NCI-H226 (cell line): ENCODE measurements around the gene IMMP2L.
"Not testable (repeated sequence)": the region's sequence is repeated elsewhere in the genome, so short reads cannot be mapped to it uniquely, and the experiment has no call there.

ENCODE experiments used
- DNase-seq: peaks from one replicate; pipeline ENCODE4 v3.0.0-alpha.2; 2015

IMMP2L gene

DNA sequence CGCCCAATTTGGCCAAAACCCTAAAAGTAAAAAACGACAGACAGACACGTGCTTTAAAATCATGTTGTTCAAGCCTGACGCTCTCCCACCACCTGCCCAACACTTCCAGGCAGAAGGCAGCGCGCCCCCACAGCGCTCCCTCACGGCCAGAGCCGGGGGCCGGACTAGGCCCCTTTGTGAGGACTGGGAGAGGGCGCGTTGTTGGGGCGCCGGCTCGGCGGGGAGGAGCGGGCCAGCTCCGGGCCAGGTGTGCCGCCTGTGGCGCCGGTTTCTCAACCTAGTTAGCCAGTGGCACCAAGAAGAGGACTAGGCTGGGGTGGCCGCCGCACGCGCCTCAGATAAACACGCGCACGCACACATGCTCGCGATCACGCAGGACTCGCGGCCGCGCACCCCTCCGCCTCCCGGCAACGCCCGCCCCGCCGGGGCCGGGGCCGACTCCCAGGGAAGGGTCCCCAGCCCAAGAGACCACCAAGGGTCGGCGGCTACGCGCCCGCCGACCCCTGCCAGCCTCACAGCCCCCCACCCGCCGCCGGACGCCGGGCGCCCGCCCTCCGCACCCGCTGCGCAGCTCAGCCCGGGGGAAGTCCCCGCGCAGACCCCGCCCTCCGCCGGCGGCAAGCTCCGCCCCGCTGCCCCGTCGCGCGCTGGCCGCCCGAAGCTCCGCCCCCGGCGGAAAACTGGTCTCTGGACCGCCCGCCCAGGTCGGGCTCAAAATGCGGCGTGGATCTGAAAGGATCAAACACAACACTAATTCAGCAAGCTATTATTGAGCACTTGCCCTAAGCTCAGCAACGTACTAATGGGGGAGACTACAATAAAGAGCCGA lies at the start of gene IMMP2L:
Gene IMMP2L (minus strand): TSS at position 589 of the 829 bp plus-strand sequence.
- DNase-seq = peak; percentile 70

DNA sequence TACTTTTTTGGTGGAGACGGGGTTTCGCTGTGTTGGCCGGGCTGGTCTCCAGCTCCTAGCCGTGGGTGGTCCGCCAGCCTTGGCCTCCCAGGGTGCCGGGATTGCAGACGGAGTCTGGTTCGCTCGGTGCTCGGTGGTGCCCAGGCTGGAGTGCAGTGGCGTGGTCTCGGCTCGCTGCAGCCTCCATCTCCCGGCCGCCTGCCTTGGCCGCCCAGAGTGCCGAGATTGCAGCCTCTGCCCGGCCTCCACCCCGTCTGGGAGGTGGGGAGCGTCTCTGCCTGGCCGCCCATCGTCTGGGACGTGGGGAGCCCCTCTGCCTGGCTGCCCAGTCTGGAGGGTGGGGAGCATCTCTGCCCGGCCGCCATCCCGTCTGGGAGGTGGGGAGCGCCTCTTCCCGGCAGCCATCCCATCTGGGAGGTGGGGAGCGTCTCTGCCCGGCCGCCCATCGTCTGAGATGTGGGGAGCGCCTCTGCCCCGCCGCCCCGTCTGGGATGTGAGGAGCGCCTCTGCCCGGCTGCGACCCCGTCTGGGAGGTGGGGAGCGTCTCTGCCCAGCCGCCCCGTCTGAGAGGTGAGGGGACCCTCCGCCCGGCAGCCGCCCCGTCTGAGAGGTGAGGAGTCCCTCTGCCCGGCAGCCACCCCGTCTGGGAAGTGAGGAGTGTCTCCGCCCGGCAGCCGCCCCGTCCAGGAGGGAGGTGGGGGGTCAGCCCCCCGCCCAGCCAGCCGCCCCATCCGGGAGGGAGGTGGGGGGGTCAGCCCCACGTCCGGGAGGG lies 47.4 kb upstream of the IMMP2L start:
- not testable (repeated sequence) for DNase-seq

DNA sequence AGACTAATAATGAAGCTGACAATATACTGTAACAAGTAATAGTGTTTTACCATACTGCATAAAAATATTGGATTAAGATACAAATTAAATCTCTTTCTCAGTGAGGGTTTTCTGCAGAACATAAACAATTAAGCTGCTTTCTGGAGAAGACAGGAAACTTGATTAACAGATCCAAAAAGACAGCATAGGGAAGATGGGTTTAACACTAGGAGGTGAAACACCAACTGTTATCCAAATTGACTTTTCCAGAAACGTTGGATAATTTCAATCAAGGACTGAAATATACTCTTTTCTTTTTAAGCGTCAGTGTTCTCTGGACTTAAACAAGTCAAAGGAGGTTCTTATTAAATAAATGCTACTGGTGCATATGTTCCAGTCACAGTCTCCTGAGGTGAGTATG lies 45.3 kb upstream of the IMMP2L start:
- DNase-seq = no peak

DNA sequence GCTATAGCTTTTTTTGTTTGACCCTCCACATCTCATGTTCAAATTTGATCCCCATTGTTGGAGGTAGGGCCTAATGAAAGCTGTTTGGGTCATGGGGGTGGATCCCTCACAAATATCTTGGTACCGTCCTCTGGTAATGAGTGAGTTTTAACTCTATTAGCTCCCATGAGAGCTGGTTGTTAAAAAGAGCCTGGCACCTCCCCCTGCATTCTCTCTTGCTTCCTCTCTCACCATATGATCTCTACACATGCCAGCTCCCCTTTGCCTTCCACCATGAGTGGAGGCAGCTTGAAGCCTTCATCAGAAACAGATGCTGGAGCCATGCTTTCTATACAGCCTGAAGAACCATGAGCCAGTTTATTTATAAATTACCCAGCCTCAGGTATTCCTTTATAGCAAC lies 43.0 kb upstream of the IMMP2L start:
- no peak for DNase-seq

DNA sequence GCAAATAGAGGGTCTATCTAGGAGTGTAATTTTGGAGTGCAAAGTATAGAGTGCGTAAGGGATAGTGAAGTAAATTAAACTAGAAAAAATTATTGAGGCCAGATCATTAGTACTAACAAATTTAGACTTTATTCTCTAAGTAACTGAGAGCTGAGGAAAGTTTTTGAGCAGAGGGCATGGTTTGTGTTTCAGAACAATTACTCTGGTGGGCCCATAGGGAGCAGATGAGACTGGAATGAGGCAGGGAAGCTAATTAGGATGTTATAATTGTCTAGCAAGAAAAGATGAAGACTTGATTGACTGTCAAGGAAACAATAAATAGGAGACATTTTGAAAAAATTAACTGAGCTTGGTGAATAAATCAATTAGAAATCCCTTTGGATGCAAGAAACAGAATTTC lies 37.8 kb upstream of the IMMP2L start:
- no peak for DNase-seq

DNA sequence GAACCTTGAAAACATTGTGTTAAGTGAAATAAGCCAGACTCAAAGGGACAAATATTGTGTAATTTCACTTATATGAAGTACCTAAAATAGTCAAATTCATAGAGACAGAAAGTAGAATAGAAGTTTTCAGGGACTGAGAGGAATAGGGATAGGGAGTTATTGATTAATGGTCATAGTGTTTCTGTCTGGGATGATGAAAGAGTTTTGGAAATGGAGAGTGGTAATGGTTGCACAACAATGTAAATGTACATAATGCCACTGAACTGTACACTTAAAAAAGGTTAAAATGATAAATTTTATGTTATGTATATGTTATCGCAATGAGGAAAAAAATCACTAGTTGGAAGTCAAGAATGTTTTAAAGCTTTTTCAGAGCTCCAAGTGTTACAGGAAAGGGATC lies 33.5 kb upstream of the IMMP2L start:
- DNase-seq = no peak

DNA sequence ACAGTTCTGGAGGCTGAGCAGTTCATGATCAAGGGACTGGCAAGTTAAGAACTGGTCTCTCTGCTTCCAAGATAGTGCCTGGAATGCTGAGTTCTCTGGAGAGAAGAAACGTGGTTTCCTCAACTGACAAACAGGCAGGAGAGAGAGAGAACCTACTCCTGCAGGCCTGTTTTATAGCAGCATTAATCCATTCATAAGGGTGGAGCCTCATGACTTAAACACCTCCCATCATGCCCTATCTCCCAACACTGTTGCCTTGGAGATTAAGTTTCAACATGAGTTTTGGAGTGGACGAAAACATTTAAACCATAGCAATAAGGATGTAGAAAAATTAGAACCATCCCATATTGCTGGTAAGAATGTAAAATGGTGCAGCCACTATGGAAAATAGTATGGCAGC lies 32.3 kb upstream of the IMMP2L start:
- no peak for DNase-seq

DNA sequence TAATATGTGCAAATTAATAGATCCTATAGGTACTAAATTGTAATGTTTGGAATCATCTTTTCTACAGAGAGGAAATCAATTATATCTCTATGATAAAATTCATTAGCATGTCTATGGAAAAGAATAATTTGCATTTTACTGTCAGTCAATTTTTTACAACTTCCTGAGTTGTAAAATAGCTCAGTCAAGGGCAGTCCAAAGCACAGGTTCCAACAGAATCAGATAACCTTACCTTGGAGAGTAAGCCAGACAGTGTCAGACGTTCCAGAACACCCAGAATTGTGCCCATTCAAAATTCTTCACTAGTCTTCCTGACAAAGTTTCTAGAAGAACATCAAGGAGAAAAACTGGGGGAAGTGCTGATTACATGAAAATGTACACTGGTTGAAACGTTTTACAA lies 31.1 kb upstream of the IMMP2L start:
- no peak for DNase-seq

DNA sequence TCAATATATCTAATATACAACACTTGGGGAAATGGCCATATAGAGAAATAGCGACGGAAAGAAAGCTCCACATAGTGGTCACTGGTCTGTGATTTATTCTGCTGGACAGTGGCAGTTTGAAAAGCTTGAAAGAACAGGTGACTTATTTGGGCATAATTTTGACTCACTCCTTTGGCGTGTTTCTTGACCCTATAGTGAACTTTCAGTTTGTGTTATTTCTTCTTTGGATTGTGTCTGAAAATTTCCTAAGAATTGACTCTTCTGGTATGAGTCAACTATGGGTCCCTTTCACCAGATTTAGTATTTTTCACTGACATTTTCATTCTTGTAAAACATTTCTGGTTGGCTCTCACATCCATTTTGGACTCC lies 25.8 kb upstream of the IMMP2L start:
- no peak for DNase-seq

DNA sequence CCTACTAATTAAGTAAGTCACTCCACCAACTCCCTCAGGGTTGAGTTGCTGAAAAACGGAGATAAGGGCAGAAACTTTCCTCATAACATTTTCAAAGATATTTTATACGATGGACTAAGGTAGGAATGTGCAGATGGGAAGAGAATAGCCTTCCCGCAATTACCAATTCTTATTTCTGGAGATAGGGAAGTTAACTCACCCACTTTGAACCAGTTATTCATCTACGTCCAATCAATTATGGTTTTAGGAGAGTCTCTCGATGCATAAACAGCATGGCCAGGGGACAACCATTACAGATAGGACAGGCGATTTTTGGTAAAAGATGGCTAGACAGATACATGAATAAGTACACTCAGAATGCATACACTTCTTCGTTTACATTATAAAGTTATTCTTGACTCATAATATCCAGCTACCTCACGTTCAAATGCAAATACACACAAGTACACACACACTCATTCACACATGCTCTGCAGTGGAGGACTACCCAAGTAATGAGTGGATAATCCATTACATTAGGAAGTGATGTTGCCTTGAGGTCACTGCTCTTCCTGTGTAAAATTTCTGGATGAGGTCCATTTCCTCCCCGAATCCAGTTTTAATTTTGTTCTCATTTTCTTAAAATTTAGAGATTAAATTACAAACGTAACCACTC lies 25.2 kb upstream of the IMMP2L start:
- no peak for DNase-seq

DNA sequence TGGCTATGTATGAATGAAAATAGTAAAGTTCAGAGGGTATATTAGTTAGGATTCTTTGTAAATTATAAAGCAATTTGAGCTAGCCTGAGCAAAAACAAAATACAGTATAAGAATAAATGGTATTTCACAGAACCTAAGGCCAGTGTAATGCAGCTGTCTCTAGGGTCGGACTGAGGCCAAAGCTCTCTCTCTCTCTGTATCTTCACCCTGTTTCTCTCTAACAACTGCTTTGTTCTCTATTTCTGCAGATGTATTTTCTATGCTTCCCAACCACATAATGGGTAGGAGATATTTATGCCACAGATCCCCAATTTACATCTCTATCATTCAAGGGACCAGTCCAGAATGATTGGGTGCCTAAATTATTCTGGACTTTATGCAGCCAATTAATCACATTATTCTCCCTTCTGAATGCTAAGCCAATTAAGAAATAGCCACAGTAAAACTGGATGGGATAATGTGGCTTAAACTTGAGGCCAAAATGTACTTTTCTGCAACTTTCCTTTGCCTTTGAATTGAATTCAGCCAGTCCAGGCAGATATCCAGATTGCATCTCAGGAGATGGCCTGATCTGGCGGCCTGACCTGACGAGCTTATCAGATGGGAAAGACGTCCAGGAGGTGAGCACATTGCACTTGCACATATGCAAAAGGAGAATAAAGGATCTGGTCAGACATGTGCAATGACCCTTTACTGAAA lies 24.6 kb upstream of the IMMP2L start:
- no peak for DNase-seq

DNA sequence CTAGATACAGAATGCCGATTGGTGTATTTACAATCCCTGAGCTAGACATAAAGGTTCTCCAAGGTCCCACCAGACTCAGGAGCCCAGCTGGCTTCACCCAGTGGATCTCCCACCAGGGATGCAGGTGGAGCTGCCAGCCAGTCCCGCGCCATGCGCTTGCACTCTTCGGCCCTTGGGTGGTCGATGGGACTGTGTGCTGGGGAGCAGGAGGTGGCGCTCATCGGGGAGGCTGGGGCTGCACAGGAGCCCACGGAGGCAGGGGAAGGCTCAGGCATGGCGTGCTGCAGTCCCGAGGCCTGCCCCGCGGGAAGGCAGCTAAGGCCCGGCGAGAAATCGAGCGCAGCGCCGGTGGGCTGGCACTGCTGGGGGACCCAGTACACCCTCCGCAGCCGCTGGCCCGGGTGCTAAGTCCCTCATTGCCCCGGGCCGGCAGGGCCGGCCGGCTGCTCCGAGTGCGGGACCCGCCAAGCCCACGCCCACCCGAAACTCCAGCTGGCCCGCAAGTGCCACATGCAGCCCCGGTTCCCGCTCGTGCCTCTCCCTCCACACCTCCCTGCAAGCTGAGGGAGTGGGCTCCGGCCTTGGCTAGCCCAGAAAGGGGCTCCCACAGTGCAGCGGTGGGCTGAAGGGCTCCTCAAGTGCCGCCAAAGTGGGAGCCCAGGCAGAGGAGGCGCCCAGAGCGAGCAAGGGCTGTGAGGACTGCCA lies 19.6 kb upstream of the IMMP2L start:
- not testable (repeated sequence) for DNase-seq

DNA sequence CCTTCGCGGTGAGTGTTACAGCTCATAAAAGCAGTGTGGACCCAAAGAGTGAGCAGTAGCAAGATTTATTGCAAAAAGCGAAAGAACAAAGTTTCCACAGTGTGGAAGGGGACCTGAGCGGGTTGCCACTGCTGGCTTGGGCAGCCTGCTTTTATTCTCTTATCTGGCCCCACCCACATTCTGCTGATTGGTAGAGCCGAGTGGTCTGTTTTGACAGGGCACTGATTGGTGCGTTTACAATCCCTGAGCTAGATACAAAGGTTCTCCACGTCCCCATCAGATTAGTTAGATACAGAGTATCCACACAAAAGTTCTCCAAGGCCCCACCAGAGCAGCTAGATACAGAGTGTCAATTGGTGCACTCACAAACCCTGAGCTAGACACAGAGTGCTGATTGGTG lies 18.9 kb upstream of the IMMP2L start:
- DNase-seq = not testable (repeated sequence)

DNA sequence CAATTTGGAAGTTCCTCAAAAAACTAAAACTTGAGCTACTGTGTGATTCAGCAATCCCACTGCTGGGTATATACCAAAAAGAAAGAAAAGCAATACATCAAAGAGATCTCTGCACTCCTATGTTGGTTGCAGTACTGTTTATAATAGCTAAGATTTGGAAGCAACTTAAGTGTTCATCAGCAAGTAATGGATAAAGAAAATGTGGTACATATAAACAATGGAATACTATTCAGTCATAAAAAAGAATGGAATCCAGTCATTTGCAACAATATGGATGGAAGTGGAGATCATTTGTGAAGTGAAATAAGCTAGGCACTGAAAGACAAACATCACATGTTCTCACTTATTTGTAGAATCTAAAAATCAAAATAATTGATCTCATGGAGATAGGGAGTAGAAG lies 16.5 kb upstream of the IMMP2L start:
- DNase-seq = no peak

DNA sequence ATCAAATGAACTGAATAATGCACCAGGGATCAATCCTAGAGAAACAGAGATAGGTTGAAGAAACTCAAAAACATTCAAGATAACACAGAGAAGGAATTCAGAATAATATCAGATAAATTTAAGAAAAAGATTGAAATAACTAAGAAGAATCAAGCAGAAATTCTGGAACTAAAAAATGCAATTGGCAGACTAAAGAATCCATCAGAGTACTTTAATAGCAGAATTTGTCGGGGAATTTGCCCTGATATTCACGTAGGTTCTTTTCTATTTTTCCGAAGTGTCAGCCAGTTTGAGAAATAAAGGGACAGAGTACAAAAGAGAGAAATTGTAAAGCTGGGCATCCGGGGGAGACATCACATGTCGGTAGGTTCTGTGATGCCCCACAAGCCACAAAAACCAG lies 9.4 kb upstream of the IMMP2L start:
- no peak for DNase-seq

DNA sequence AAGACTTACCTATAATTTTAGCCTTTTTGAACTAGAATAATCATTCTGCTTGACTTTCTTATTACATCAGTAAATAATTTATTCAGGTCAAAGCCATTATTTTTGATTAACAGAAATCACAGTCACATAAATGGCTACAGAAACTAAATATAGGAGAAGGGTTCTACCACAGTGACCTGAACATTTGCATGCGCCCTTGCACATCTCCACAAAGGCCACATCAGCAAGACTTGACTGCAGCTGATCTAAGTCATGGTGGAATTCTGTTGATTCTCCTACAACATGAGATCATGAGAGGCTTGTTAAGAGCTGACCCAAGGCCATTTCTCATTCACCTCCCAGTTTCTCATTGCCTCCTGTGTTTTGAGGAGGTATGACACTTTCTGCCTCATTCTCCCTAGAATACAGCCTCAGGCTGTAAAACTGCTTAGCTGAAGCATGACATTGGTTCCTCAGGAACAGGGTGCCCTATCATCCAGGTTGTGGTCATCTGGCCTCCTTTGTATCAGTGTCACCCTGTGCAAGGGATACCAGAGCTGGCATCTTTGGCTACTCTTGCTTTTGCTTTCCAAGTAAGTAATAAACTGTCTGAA lies 6.7 kb upstream of the IMMP2L start:
- no peak for DNase-seq

DNA sequence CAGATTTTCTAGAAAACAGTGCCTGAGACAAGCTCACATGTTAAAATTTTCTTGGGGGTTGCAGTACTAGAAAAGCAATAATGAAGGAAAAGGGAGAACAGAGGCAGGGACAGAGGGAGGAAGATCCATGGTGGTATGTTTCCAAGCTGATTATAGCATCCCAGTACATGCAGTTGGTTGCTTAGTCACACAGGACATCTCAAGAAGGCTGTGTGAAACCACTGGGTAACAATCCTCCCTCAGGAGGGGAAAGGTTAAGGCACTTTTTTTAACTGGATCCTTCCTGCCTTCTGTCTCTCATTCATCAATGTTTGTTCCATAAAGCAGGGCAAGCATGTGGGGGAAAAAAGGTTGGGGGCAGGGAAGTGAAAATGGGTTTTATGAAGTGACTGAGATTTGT lies 6.1 kb upstream of the IMMP2L start:
- DNase-seq = no peak

DNA sequence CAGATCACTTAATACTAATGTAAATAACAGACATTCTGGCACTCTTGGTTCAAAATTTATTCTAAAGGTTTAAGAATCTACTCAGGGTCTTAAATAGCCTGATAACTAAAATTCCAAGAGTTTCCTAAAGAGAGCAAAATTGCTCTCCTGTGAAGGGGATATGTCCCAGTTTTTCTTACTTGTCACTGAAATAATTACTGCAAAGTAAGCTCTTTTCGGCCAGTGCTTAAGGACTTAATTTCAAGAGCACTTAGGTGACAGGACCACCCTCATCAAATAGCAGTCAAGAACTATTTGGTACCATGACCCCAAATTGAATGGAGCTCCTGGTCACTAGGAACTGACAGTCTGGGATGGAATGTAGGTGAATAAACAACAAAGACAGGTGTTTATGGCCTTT lies 1.8 kb upstream of the IMMP2L start:
- no peak for DNase-seq

DNA sequence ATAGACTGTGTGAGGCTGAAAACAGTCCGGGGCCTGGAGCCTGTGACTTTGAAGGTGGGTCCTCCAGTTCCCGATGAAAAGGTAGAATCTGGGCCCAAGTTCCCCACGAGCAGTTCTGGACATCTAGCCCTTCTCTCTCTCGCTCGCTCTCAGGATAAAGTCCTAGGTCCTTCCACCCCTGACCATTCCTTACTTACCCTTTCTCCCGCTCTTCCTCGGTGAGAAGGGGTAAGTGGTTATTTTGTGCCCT lies 713 bp downstream of the IMMP2L start:
- no peak for DNase-seq

DNA sequence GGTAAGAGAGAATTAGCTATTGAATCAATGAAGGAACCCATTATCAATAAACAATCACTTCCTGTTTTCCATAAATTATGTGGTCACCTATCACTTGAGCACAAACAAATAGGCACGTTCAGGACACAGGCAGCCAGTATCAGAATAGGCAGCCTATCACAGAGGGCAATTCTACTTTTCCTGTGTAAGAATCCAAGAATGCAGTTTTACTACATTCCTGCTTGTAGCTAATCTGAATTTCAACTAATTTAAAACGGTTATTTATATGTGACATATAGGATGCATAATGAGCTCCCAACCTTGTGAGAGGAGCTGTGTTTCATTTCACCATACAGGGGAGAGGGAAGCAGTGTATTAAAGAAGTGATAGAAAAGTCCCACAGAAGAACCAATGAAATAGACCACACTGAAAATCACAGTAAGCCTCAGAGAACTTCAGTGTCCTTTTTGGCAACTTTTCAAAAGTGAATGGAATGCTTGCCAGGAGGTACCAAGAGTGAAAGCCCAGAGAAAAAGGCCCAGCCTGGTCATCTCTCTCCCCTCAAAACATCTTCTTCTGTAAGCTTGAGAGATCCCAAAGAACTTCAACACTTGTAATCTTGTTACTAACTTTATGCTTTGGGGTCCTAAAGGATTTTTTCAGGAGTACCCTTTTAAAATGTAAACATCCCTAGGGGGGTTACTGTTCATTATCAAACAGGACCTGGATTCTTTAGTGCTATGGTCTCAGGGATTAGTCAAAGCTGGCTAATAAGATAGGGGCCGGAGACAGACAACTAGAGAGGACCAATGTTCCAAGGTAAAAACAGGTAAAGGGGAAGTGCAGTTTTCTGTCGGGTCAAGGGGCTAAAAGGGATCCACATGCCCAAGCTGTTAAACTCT lies 1.3 kb downstream of the IMMP2L start:
- peak; percentile 30 for DNase-seq

DNA sequence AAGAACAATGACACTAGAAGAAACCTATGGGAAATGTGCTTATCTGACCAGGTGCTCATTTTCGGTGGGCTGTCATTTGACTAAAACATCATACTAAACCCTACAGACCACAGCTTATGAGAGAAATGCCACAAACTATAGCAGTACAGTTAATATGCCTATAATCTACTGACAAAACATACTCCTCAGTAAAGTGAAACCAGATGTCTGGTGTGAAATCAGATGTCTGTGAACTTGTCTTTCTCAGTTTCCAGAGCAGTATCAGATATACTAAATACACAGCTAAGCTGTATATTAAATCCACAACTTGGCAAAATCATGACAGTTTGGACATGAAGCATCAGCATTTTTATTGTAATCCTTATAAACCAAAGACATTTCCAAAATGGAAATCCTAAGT lies 3.3 kb downstream of the IMMP2L start:
- no peak for DNase-seq

DNA sequence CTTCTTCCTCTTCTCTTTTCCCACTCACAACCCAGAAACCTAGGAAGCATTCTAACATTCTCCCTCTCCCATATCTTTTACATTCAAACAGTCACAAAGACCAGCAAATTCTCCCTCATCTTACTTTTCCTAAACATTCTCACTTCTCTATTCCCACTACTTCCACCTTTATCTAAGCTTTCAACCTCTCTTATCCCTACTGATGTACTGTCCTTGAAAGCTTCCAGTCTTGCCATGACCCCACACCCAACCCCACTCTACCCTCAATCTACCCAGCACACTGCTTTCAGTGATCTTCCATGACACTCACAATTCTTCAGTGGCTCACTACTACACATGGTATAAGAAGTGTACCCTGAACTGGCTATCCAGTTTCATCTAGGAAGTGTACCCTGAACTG lies 5.3 kb downstream of the IMMP2L start:
- DNase-seq = no peak
